Spleen (tissue), 11 donors: ENCODE measurements around the gene EXD3. TPM values are rescaled to one million over a fixed set of nuclear protein-coding genes. Genes with fewer than 3 reads are reported as not detected.

Source experiments
- DNase-seq: peaks from one replicate; pipeline ENCODE4 v3.0.0-alpha.2; 2020
- H3K27ac ChIP-seq, 8 donors: fragments of 200-600 bp; sonication (generic) in 7 of 8; 1 replicate in 4 of 8; 2 replicates in 4 of 8; pipeline versions ENCODE4 v1.5.0 to v1.8.0; 2016 to 2021; ENCODE audit warnings: inconsistent platforms in 4 of 8, mild to moderate bottlenecking in 4 of 8, moderate library complexity in 1 of 8
- H3K27me3 ChIP-seq, 7 donors: fragments of 200-600 bp; sonication (generic) in 6 of 7; replicated peaks in 1 of 7; 1 replicate in 4 of 7; 2 replicates in 3 of 7; pipeline versions ENCODE4 v1.5.0 to v1.8.0; 2016 to 2021; ENCODE audit warnings: inconsistent platforms in 3 of 7, mild to moderate bottlenecking in 1 of 7
- H3K36me3 ChIP-seq, 6 donors: fragments of 200-600 bp; sonication (generic) in 5 of 6; 1 replicate in 4 of 6; 2 replicates in 2 of 6; pipeline versions ENCODE4 v1.5.0 to v1.8.0; 2016 to 2021; ENCODE audit warnings: inconsistent platforms in 2 of 6
- H3K4me1 ChIP-seq, 6 donors: fragments of 200-600 bp; sonication (generic) in 5 of 6; 1 replicate in 3 of 6; 2 replicates in 3 of 6; pipeline versions ENCODE4 v1.5.0 to v1.8.0; 2016 to 2021; ENCODE audit warnings: inconsistent platforms in 3 of 6
- H3K4me3 ChIP-seq, 8 donors: fragments of 200-600 bp; sonication (generic) in 7 of 8; 1 replicate in 4 of 8; 2 replicates in 4 of 8; pipeline versions ENCODE4 v1.5.0 to v1.8.0; 2016 to 2021; ENCODE audit warnings: inconsistent platforms in 4 of 8, mild to moderate bottlenecking in 4 of 8, moderate library complexity in 2 of 8
- H3K9me3 ChIP-seq, 8 donors: fragments of 200-600 bp; sonication (generic) in 7 of 8; 1 replicate in 4 of 8; 2 replicates in 4 of 8; pipeline versions ENCODE4 v1.5.0 to v1.8.0; 2016 to 2021; ENCODE audit warnings: inconsistent platforms in 4 of 8
- POLR2A ChIP-seq, 3 donors: fragments of 450-650 bp; IDR thresholded peaks; one replicate each; pipeline ENCODE4 v1.5.1; 2017; ENCODE audit warnings: antibody characterized with exemption in 3 of 3, mild to moderate bottlenecking in 1 of 3
- POLR2AphosphoS5 ChIP-seq, 3 donors: sonication (generic); formaldehyde crosslinking; IDR thresholded peaks; one replicate each; pipeline ENCODE4 v1.5.1; 2017; ENCODE audit warnings: antibody characterized with exemption in 3 of 3
- WGBS, 5 donors: extraction: QIAGEN DNeasy Blood & Tissue Kit in 3 of 5; methylation state at CpG; one replicate each; pipeline versions ENCODE4 v1.1.5 to v1.1.7; 2013 to 2018; 5-methylcytosine and 5-hydroxymethylcytosine counted together
- intact Hi-C: fragments of 100-400 bp; cut with DNase I; formaldehyde crosslinking; loops from one replicate; pipeline ENCODE4 v1.15.0; 2023; ENCODE audit warnings: low total_unique reads
- polyA plus RNA-seq, 3 donors: library from polyadenylated mRNA; stranded (reverse); fragments of 200-250 nt; gene quantifications; one replicate each; pipeline ENCODE4 v1.2.1, GENCODE V29; 2013
- total RNA-seq, 7 donors: library from RNA; depleted of rRNA in 3 of 7; stranded (reverse); fragments of >200 nt in 3 of 7; fragmentation: NEBNext Ultra II Directional in 4 of 7; extraction: Animal tissue kit (Norgen Biotek cat#: 25700) in 4 of 7; gene quantifications; one replicate each; pipeline versions ENCODE4 v1.1.0 to v1.2.1, GENCODE V29; 2016 to 2021
- TF ChIP-seq, protein P1 (sequence below), 11 experiments: fragments of 200-600 bp in 7 of 11; fragments of 450-650 bp in 4 of 11; sonication (generic) in 4 of 11; IDR thresholded peaks in 8 of 11; conservative IDR thresholded peaks in 3 of 11; 1 replicate in 7 of 11; 2 replicates in 4 of 11; pipeline versions ENCODE4 v1.4.0 to v1.8.0; 2016 to 2021; ENCODE audit warnings: antibody characterized with exemption in 11 of 11, inconsistent platforms in 4 of 11, mild to moderate bottlenecking in 1 of 11
- donor health status: healthy with polysubstance abuse.
- donor health status: DM: no; HTN: no; CAD: no; lungs with moderate emphysema.
- donor health status: DM: no; HTN: no; CAD: no.
- donor health status: Bipolar disorder and iron deficiency.
- donor health status: healthy.
- donor health status: DM: no; HTN: no; CAD: no.
- donor health status: DM: yes; HTN: yes; CAD: no.

Gene EXD3
- total and polyA plus RNA-seq, 10 donors = 14.5 to 62.3 (median 36.3) TPM

DNA sequence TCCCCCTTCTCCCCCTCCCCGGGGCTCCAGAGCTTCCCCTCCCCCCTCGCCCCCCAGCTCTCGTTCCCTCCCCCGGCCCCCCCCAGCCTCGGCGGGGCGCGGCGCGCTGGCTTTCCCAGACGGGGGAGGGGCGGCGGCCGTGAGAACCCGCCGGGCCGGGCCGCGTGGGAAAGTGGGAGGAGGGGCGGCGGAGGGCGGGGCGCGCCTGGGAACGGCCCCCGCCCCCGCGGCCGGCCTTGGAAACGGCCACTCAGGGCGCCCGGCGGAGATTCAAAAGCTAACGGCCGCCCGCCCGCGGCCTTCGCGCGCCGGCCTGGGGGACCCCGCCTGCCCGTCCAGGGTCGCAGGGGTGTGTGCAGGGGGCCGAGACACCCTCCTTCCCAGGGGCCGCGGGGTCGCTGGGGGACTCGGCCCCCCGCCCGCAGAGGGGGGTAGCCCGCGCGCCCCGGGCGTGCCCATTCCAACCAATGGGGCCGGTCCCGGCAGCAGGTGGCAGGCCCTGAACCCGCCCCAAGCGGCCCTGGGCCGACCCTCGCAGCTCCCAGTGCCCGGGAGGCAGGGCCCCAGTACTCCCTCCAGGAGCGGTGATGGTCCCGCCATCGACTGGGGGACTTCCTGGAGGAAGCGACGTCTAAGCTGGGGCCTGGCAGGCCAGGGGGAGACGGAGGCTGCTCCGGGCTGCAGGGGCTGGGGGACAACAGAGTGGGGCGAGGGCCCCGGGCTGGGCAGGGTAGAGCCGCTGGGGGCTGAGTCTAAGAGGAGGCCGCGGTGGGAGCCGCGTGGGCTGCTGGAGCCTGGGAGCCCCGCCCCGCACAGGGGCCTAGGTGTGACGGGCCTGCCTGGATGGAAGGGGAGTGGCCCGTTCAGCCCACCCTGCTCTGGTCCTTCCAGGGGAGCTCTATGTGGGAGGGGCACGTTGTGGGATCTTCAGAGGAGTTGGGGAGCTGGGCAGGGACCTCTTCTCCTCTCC is 106.7 kb downstream of the EXD3 start:
- no peaks in the 10 kb centered on the region for H3K36me3 ChIP-seq
- peaks cover 0 to 33% (median 16%) of the 10 kb centered on the region in 7 donors for H3K27me3 ChIP-seq
- H3K27ac ChIP-seq = peak overlapping the region in 2 of 8 donors; percentile 37 to 39
- intact Hi-C loops = no loop called here
- peak overlapping the region in 6 of 8 donors; percentile 25 to 62 (median 30) for H3K4me3 ChIP-seq
- TF ChIP-seq POLR2A (IDR thresholded peaks at IDR 0.05) = no peak
- TF ChIP-seq, protein P1, sequence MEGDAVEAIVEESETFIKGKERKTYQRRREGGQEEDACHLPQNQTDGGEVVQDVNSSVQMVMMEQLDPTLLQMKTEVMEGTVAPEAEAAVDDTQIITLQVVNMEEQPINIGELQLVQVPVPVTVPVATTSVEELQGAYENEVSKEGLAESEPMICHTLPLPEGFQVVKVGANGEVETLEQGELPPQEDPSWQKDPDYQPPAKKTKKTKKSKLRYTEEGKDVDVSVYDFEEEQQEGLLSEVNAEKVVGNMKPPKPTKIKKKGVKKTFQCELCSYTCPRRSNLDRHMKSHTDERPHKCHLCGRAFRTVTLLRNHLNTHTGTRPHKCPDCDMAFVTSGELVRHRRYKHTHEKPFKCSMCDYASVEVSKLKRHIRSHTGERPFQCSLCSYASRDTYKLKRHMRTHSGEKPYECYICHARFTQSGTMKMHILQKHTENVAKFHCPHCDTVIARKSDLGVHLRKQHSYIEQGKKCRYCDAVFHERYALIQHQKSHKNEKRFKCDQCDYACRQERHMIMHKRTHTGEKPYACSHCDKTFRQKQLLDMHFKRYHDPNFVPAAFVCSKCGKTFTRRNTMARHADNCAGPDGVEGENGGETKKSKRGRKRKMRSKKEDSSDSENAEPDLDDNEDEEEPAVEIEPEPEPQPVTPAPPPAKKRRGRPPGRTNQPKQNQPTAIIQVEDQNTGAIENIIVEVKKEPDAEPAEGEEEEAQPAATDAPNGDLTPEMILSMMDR (IDR thresholded peaks at IDR 0.05 in 8 of 11, conservative IDR thresholded peaks at IDR 0.05 in 3 of 11) = no peak
- TF ChIP-seq POLR2AphosphoS5 (IDR thresholded peaks at IDR 0.05) = peak in 1 of 3 donors; percentile 20
- no peaks in the 10 kb centered on the region for H3K9me3 ChIP-seq
- peak; percentile 79 for DNase-seq
- peaks cover 24 to 78% (median 50%) of the 10 kb centered on the region in 6 donors for H3K4me1 ChIP-seq
- WGBS, 5 donors = 0 to 18% (median 5%) methylated on average over 1 to 77 of the region's 83 CpGs

DNA sequence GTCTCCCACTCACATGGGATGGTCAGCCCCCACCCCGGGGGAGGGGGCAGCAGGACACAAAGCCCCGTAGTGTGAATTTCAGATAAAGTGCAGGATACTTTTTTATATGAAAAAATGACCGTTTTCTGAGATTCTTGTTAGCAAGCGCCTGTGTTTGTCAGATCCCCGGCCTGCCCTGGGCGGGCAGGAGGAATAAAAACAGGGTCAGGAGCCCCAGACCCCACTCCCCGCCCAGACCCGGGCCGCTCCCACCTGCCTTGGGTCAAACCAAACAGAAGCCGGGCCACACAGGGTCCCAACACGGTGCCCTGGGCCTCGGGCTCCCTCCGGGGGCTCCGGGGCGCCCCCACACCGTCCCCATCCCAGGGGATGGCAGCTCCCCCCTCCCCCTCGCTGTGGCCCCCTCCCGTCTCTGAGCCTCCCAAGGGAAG is 107.4 kb downstream of the EXD3 start:
- Histone ChIP-seq H3K4me1 (peaks cover 20 to 77% (median 44%) of the 10 kb centered on the region in 6 donors), H3K27me3 (peaks cover 0 to 33% (median 16%) of the 10 kb centered on the region in 7 donors), H3K27ac (peak overlapping the region in 2 of 8 donors; percentile 37 to 39), H3K4me3 (peak overlapping the region in 4 of 8 donors; percentile 27 to 62 (median 34)), H3K9me3 (no peaks in the 10 kb centered on the region), H3K36me3 (no peaks in the 10 kb centered on the region)
- no peak for TF ChIP-seq POLR2AphosphoS5 (IDR thresholded peaks at IDR 0.05)
- no peak for TF ChIP-seq POLR2A (IDR thresholded peaks at IDR 0.05)
- TF ChIP-seq, protein P1 (IDR thresholded peaks at IDR 0.05 in 8 of 11, conservative IDR thresholded peaks at IDR 0.05 in 3 of 11) = no peak
- intact Hi-C loops = no loop called here
- DNase-seq = no peak
- WGBS, 5 donors = 29 to 44% (median 33%) methylated on average over 11 to 18 of the region's 18 CpGs

DNA sequence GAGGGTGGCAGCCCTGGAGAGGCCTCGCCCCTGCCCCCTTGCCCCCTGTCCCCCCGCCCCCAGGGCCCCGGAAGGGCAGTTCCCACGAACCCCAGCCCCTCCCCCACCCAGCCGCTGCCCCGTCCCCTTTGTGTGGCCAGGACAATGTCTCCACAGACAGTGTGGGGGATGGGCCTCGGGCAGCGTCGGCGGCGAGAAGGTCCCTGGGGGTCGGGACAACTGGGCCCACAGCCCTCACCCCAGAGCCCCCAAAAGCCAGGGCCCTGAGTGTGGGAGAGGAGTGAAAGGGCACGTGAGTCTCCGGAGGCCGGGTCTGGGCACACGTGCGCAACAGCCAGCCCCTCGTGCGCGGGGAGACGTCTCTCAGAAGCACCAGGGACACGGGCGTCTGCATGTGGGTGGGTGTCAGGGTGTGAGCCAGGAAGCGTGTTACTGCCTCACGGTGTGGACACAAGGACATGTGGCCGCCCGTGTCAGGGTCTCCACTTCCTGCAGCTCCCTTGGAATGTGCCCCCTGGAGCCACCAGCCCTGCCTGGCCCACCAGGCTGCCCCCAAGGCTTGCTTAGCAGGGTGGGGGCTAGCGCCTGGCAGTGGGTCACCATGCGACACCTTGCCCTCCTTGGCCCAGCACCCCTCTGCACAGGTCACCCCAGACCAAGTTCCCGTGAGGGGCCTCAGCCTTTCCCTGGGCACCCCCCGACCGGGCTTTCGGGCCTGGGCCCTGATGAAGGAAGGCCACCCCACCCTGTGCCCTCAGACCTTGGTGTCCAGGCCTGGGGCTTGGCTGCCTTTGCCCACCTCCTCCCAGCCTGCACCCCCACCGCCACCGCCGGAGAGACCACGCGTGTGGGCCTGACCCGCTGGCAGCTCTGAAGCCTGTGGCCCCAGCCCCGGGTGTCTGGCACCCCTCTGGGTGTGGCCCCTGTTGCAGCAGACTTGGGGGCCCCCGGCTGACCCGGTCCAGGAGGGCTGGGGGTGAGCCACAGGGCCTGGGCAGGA is 108.1 kb downstream of the EXD3 start:
- Histone ChIP-seq H3K4me3 (no peak overlapping the region), H3K36me3 (no peaks in the 10 kb centered on the region), H3K9me3 (no peaks in the 10 kb centered on the region), H3K27ac (peak overlapping the region in 1 of 8 donors; percentile 37), H3K27me3 (peaks cover 0 to 33% (median 16%) of the 10 kb centered on the region in 7 donors), H3K4me1 (peaks cover 12 to 69% (median 37%) of the 10 kb centered on the region in 6 donors)
- DNase-seq = peak; percentile 77
- peak in 1 of 3 donors; percentile 11 for TF ChIP-seq POLR2AphosphoS5 (IDR thresholded peaks at IDR 0.05)
- TF ChIP-seq, protein P1 (IDR thresholded peaks at IDR 0.05 in 8 of 11, conservative IDR thresholded peaks at IDR 0.05 in 3 of 11) = no peak
- intact Hi-C loops = no loop called here
- WGBS, 5 donors = 59 to 84% (median 73%) methylated on average over 21 to 42 of the region's 42 CpGs
